Heart left ventricle (tissue), 13 donors: Measurements from ENCODE around the gene IGSF3.
A peak's percentile ranks its signal among the peaks of the same experiment; 100 is the strongest.
"Not testable (repeated sequence)": the region's sequence is repeated elsewhere in the genome, so short reads cannot be mapped to it uniquely, and the experiment has no call there.

Experiments
- POLR2A ChIP-seq, 2 donors: fragments of 450-650 bp; IDR thresholded peaks; one replicate each; pipeline ENCODE4 v1.6.1; 2017; ENCODE audit warnings: antibody characterized with exemption in 2 of 2, mild to moderate bottlenecking in 2 of 2, moderate library complexity in 2 of 2
- TF ChIP-seq, protein P1 (sequence below), 12 donors: fragments of 200-600 bp; sonication (generic) in 4 of 12; IDR thresholded peaks; one replicate each; pipeline versions ENCODE4 v1.5.0 to v1.8.0; 2018 to 2022; ENCODE audit warnings: antibody characterized with exemption in 12 of 12, mild to moderate bottlenecking in 5 of 12
- donor health status: ischemic (EF 13 %, LVEDD 7.1; RV severe dilation, severe dysfunction).
- donor health status: DM: no; HTN: yes; CAD: no.
- donor health status: DM: no; HTN: no; CAD: no.
- donor health status: ischemic (EF 25% LVEDD 6.9; RV normal size, moderate dysfunction).
- donor health status: ischemic (EF 25% LVEDD 5.7; RV mildly dilated, moderate dysfunction).
- donor health status: ischemic (EF 35%, LVEDD 5.7; RV mildly dilated, moderate dysfunction).
- donor health status: nonischemic (EF 11% LVEDD 7.7; RV severe dilation, severe dysfunction).
- donor health status: DM: yes; HTN: yes; CAD: no.
- donor health status: PGD.
- donor health status: ischemic (EF 29% LVEDD 5.4; RV normal size, mild dysfunction).
- donor health status: nonischemic (EF 23%, LVEDD 6.1; RV moderate dilation, normal function).

DNA sequence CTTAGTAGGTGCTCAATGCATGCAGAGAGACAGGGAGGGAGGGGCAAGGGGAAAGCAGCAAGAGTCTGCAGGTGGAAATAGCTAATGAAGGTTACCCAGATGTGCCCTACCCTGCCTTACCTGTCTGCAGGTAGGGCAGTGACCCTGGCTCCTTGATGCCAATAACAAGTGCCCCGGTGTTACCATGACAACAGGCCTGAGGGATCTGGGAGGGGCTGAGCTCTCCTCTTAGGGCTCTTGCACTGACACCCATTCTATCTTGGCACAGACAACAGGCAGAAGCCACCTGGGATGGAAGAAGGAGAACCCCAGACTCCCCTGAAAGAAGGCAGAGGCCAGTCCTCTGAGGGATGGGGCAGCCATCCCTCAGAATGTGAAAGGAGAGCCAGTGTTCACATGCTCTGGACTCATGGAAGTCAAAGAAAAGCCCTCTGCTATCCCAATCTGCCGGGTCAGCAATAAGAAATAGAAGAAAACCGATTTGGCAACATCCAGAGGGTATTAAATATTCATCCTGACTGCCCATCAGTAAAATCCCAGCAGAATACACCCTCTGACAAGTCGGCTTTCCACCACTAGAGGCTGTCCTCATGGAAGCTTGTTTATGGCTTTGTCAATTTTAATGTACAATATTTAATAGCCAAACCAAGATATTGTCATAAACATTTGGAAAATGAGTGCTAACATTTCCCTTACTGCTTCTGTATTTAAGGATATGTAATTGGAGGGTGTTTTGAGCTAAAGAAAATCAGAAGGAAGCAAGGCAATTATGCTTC is 72.3 kb downstream of the IGSF3 start:
- TF ChIP-seq POLR2A (IDR thresholded peaks at IDR 0.05) = not testable (repeated sequence)
- TF ChIP-seq, protein P1, sequence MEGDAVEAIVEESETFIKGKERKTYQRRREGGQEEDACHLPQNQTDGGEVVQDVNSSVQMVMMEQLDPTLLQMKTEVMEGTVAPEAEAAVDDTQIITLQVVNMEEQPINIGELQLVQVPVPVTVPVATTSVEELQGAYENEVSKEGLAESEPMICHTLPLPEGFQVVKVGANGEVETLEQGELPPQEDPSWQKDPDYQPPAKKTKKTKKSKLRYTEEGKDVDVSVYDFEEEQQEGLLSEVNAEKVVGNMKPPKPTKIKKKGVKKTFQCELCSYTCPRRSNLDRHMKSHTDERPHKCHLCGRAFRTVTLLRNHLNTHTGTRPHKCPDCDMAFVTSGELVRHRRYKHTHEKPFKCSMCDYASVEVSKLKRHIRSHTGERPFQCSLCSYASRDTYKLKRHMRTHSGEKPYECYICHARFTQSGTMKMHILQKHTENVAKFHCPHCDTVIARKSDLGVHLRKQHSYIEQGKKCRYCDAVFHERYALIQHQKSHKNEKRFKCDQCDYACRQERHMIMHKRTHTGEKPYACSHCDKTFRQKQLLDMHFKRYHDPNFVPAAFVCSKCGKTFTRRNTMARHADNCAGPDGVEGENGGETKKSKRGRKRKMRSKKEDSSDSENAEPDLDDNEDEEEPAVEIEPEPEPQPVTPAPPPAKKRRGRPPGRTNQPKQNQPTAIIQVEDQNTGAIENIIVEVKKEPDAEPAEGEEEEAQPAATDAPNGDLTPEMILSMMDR (IDR thresholded peaks at IDR 0.05) = peak in 6 of 12 donors; percentile 9 to 30 (median 15)
